Keratinocyte (primary cell): ENCODE measurements around the gene USH2A.

Source experiments
- EZH2 ChIP-seq: IDR thresholded peaks from one replicate; pipeline ENCODE4 v1.6.1; 2012; ENCODE audit warnings: inconsistent platforms, mild to moderate bottlenecking, low read length, moderate library complexity
- TF ChIP-seq, protein P1 (sequence below), 3 experiments: IDR thresholded peaks in 1 of 3; conservative IDR thresholded peaks in 1 of 3; optimal IDR thresholded peaks in 1 of 3; 2 replicates in 2 of 3; 3 replicates in 1 of 3; pipeline versions ENCODE3 to v1.5.1; 2011; ENCODE audit warnings: low read length in 3 of 3, mild to moderate bottlenecking in 3 of 3, moderate library complexity in 2 of 3, control low read depth in 1 of 3, inconsistent platforms in 1 of 3; ENCODE audit not compliant: insufficient read depth in 2 of 3; ENCODE audit errors: extremely low read depth in 1 of 3

- TF ChIP-seq, protein P1, sequence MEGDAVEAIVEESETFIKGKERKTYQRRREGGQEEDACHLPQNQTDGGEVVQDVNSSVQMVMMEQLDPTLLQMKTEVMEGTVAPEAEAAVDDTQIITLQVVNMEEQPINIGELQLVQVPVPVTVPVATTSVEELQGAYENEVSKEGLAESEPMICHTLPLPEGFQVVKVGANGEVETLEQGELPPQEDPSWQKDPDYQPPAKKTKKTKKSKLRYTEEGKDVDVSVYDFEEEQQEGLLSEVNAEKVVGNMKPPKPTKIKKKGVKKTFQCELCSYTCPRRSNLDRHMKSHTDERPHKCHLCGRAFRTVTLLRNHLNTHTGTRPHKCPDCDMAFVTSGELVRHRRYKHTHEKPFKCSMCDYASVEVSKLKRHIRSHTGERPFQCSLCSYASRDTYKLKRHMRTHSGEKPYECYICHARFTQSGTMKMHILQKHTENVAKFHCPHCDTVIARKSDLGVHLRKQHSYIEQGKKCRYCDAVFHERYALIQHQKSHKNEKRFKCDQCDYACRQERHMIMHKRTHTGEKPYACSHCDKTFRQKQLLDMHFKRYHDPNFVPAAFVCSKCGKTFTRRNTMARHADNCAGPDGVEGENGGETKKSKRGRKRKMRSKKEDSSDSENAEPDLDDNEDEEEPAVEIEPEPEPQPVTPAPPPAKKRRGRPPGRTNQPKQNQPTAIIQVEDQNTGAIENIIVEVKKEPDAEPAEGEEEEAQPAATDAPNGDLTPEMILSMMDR (optimal IDR thresholded peaks at IDR 0.05 in 1 of 3, IDR thresholded peaks at IDR 0.05 in 1 of 3, conservative IDR thresholded peaks at IDR 0.05 in 1 of 3; ENCODE audit: extremely low read depth in 1 of 3, insufficient read depth in 2 of 3, low read length in 3 of 3): no peak
- TF ChIP-seq EZH2: no peak
Observed at GRCh38 chr1:216237927-216238542, 185.2 kb downstream of the USH2A start.
